GM13977 (cell line): ENCODE measurements around the gene SLCO4A1.

ENCODE experiments used
- DNase-seq: peaks from one replicate; pipeline ENCODE4 v3.0.0; 2012; ENCODE audit warnings: low spot score
- in situ Hi-C: fragments of 300-500 bp; cut with MboI; formaldehyde crosslinking; loops from one replicate; pipeline ENCODE4 v1.12.0; 2022; ENCODE audit warnings: low sequenced_read_pairs, low pct_unique_long_range_greater_than_20kb, mixed read lengths, inconsistent platforms; ENCODE audit not compliant: unreplicated experiment
- TF ChIP-seq, protein P1 (sequence below): IDR thresholded peaks from 2 replicates; pipeline ENCODE4 v1.5.1; 2012; ENCODE audit warnings: mild to moderate bottlenecking, control low read depth; ENCODE audit not compliant: insufficient read depth; ENCODE audit errors: extremely low read depth, missing control alignments

SLCO4A1 gene

GRCh38 chr20:62653373-62653772 lies 11.1 kb downstream of the SLCO4A1 start:
- no peak for DNase-seq
- TF ChIP-seq, protein P1, sequence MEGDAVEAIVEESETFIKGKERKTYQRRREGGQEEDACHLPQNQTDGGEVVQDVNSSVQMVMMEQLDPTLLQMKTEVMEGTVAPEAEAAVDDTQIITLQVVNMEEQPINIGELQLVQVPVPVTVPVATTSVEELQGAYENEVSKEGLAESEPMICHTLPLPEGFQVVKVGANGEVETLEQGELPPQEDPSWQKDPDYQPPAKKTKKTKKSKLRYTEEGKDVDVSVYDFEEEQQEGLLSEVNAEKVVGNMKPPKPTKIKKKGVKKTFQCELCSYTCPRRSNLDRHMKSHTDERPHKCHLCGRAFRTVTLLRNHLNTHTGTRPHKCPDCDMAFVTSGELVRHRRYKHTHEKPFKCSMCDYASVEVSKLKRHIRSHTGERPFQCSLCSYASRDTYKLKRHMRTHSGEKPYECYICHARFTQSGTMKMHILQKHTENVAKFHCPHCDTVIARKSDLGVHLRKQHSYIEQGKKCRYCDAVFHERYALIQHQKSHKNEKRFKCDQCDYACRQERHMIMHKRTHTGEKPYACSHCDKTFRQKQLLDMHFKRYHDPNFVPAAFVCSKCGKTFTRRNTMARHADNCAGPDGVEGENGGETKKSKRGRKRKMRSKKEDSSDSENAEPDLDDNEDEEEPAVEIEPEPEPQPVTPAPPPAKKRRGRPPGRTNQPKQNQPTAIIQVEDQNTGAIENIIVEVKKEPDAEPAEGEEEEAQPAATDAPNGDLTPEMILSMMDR = no peak
- in situ Hi-C loops = no loop called here

GRCh38 chr20:62653951-62654685 lies 11.8 kb downstream of the SLCO4A1 start:
- no peak for DNase-seq
- TF ChIP-seq, protein P1 = no peak
- in situ Hi-C loops = no loop called here

DNA sequence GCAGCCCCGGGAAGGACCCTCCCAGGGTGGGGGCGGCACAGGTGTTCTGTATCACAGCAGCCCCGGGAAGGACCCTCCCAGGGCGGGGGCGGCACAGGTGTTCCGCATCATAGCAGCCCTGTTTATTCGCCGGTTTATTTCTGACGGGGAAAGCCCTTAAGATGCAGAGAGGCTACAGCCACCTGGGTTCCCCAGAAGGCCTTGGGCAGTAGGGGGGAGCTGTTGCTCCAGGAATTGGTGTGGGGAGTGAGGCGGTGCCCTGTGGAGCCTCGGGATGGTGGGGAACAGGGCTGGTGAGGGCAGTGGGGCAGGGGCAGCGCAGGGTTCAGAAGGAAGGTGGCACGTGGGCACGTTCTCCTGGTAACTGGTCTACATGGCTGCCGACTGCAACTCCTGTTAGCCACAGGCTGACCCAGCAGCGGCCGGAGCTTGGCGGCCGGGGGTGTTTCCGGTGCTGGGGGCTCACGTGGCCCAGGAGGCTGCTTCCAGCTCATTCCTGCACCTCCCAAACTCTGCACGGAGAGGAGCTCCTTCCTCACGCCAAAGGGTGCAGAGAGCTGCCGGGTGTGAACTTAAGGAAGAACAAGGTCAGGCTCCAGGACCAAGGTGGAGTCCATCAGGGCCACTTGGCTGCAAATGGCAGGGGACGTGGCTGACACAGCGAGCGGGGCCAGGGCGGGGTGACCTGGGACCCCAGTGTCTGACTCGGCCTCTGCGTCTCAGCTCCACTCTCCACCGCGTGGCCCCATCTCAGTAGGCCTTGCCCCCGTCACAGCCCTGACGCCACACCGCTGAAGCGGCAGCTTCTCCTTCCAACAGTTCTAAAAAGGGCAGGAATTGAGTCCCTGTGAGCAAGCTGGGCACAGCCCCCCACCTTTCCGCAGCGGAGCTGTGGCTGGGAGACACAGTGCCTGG lies 13.2 kb downstream of the SLCO4A1 start:
- TF ChIP-seq, protein P1 = no peak
- in situ Hi-C loops = no loop called here
- peak; percentile 77 for DNase-seq

DNA sequence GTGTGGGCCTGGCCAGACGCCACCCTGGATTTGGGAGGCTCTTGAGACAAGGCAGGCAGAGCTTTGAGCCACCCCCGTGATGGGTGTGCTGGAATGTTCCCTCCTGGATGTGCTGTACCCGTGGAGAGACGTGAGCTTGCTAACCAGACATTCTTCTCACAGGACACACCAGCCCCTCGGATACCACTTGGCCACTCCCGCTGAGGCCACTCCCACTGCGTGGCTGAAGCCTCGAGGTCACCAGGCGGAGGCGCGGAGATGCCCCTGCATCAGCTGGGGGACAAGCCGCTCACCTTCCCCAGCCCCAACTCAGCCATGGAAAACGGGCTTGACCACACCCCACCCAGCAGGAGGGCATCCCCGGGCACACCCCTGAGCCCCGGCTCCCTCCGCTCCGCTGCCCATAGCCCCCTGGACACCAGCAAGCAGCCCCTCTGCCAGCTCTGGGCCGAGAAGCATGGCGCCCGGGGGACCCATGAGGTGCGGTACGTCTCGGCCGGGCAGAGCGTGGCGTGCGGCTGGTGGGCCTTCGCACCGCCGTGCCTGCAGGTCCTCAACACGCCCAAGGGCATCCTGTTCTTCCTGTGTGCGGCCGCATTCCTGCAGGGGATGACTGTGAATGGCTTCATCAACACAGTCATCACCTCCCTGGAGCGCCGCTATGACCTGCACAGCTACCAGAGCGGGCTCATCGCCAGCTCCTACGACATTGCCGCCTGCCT lies 14.1 kb downstream of the SLCO4A1 start:
- in situ Hi-C loops = no loop called here
- TF ChIP-seq, protein P1 = no peak
- no peak for DNase-seq

DNA sequence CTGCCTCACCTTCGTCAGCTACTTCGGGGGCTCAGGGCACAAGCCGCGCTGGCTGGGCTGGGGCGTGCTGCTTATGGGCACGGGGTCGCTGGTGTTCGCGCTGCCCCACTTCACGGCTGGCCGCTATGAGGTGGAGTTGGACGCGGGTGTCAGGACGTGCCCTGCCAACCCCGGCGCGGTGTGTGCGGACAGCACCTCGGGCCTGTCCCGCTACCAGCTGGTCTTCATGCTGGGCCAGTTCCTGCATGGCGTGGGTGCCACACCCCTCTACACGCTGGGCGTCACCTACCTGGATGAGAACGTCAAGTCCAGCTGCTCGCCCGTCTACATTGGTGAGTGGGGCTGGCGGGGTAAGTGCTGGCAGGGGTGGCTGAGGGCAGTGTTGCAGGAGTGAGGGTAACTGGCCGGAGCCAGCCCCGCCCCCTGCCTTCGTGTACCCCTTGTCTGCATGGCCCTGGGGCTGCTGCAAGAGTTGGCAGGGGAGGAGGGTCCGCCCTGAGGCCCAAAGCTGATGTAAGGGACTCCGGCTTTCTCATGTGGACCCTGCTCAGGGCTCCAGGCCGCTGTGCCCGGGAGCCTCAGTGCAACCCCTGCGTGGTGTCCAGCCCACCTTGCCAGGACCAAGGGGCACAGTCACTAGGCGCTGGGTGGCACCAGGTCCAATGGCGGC lies 14.8 kb downstream of the SLCO4A1 start:
- TF ChIP-seq, protein P1 = no peak
- in situ Hi-C loops = no loop called here
- no peak for DNase-seq

DNA sequence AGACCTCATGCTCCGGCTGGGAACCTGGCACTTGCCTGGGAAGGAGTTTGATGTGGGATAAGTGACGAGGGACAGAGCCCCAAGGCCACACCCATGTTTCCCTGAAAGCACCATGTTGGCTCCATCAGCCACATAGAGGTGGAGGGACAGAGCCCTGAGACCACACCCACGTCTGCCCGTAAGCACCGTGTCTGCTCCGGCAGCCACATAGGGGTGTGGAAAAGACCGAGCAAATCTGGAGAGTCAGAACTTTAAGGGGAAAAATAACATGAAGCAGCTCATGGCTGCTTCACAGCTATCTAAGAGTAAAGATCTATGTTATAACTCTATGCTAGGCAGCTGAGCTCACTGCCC lies 15.3 kb downstream of the SLCO4A1 start:
- TF ChIP-seq, protein P1 = no peak
- in situ Hi-C loops = no loop called here
- no peak for DNase-seq
